Stimulated activated CD8-positive, alpha-beta memory T cell treated with anti-CD3 and anti-CD28 coated beads, Interleukin-7, amount 100 ng/mL, for 48 hours (primary cell): ENCODE data around the gene L3MBTL4.

Experiments
- DNase-seq, 2 donors: peaks; one replicate each; pipeline ENCODE4 v3.0.0-alpha.2; 2020; ENCODE audit warnings: low read depth in 1 of 2; ENCODE audit errors: extremely low read depth in 1 of 2

The L3MBTL4 gene

DNA sequence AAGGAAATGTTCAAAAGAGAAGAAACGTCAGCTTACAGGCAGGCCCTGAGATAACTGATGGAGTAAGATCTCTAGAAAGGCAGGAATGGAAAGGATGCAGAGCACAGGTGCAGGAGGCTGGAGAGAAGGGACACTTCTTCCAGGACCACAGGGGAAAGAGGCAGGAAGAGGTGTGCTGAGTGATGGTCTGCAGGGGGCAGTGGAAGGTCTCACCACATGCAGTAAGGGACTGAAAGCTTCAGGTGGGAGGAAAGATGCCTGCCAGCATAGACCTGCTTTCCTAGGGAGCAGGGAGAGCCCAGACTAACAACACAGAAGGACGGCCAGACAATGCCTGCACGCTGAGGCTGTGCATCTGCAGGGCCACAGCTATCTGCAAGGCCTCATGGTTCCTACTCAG, 156.8 kb downstream of the L3MBTL4 start:
- no peak for DNase-seq

DNA sequence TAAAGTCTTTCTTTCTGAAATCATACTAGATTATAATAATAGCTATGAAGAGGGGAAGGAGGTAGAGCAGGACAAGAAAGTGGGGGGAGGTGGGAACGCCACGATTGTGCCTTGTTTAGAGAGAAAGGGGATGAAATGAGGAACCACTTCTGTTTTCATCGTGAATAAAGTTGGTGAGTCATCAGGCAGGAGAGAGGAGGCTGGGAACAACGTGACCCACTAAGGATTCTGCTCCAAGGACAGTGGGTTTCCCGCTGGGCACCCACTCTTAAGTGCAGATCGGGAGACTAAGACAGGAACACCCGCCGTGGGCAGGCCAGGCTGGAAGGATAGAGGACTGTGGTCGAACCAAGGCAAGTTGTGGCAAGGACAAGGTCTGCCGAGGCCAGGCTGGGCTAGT, 158.2 kb downstream of the L3MBTL4 start:
- DNase-seq, result no peak

GRCh38 chr18:6255886-6256285, 158.8 kb downstream of the L3MBTL4 start:
- no peak for DNase-seq

DNA sequence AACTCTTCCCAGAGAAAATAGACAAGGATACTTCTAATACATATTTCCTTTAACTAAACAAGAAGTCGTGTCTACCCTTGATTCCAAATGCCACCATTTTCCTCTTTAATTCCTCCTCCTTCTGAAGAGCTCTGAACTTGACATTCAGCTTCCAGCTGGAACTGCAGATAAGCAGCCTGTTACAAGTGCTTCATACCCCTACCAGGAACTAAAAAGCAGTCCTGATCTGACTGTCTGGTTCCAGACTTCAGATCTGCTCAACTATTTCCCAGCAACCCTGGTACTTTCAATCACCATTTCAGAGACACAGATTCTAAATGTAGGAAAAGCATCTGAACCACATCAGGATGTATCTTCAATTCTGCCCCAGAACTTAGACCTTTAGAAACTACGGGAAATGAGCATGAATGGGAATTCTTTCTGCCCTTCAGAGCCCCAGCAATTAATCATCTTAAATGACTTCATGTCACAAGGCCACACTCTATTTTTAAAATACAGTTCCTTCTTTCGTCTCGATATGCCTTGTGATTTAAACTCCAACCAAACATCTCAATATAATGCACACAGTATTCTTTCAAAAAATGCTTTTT, 159.5 kb downstream of the L3MBTL4 start:
- no peak for DNase-seq

DNA sequence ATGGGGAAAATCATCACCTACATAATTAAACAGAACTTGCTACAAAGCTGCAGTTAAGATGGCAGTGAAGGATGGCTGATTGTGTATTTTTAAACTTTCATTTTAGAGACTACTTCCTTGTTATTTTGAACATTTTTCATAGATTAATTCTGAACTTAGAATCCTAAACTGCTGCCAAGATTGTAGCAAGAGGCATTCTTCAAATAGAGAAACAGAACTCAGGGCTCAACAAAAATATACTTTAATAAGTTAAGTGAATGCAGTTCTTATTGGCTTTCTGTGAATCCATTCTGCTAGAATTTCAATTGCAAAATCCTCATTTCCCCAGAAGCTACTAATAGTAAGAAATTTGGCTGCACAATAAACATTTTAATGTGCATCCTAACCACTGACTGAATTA, 160.3 kb downstream of the L3MBTL4 start:
- no peak for DNase-seq

DNA sequence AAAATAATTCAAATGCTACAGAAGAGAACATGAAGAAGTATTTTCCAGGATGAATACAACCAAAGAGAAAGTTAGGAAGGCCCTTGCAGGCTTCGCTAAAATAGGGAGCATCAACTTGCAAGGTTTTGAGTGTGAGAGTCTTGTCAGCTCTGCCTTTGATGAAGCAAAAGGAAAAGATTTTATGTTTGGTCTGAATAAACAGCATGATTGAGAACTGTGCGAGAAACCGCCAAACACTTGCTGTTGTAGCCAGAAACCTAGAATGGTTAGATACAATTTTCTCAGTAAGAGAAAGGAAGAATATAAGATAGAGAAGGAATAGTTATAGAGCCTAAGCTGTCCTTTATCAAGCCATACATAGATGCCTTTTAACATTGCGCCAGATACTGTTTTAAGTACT, 163.6 kb downstream of the L3MBTL4 start:
- no peak for DNase-seq

GRCh38 chr18:6249788-6250187, 164.9 kb downstream of the L3MBTL4 start:
- DNase-seq, result no peak

DNA sequence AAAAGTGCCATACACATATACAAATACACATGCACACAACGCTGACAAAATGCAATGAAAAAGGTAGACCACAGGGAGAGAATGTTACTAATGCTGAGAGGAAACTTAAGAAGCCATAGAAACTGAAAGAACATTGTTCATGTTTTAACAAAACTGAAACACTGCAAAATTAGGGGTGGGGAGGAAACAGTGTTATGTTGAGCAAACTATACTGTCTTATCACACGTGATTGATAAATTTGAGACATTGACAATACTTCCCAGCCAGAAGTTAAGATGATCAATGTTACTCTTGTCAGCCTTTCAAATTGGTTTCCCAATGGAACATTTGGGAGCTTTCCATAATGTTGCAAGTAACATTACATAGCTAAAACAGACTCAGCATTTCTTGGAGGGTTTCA, 165.5 kb downstream of the L3MBTL4 start:
- DNase-seq, result no peak

DNA sequence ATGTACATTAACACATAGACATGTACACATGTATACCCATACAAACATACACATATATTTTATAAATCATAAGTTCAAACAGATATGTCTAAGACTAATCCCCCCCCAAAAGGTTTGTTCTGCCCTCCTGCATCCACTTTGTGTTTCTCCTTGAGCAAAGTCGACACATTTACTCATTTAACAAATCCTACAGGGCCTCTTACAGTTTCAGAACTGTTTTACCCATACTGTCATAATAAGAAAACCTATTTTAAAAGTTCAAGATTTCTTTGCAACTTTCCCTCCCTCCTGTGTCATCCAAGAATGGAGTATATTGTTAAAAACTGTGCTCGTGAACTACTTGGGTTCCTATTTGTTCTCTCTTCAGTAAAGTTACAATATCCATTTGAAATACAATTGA, 166.7 kb downstream of the L3MBTL4 start:
- DNase-seq, result no peak

GRCh38 chr18:6242004-6242403, 172.7 kb downstream of the L3MBTL4 start:
- DNase-seq, result no peak

DNA sequence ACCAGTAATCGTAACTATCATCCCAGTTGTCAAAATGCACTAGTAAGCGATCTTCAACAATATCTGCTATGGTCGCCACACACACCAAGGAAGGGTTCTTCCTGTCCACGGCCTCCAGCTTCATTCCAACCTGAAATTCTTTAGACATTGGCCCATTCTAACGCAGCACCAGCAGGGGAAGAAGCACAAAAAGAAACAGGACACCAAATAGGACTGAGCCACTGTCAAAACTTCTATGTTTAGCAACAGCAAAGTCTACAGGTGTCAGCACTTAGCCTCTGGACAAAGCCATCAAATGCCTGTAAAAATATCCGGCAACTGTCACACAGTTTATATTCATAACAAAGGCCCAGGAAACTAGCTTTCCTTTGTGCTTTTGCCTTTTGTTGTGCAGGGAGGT, 175.0 kb downstream of the L3MBTL4 start:
- no peak for DNase-seq

DNA sequence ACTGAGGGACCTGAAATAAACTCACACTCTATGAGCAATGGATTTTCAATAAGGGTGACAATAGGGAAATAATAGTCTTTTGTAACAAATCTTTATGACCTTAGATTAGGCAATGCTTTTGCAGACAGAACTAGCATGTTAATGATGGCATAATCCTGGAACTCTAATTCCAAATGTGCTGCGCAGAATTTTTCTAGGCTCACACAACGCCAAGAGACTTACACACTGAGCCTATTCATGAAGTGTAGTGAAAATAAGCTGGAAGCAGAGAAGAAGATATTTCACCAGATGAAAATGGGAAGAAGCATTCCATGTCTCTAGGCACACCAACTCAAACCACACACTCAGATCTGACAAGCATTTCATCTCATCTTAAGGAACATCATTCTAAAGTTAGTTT, 178.5 kb downstream of the L3MBTL4 start:
- DNase-seq, result no peak

DNA sequence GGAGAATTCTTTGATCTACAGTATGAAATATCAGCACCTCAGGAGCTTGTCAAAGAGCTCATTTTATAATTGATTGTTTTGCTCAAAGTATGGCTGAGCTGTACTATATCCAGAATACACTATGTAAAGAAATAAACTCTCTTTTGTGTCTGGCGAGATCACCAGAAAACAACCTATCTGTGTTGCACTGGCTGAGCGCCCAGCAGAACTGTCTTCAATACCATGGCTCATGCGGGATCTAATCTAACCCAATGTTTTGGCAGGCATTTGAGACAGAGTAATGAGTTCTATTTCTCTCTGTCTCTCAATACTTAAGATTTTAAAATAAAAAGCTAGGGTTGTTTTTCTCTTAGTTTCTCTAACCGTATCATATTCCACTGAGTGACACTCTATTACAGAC, 192.4 kb downstream of the L3MBTL4 start:
- DNase-seq, result no peak

- DNase-seq, result no peak
Measured at GRCh38 chr18:6221602-6222014, 193.1 kb downstream of the L3MBTL4 start.

DNA sequence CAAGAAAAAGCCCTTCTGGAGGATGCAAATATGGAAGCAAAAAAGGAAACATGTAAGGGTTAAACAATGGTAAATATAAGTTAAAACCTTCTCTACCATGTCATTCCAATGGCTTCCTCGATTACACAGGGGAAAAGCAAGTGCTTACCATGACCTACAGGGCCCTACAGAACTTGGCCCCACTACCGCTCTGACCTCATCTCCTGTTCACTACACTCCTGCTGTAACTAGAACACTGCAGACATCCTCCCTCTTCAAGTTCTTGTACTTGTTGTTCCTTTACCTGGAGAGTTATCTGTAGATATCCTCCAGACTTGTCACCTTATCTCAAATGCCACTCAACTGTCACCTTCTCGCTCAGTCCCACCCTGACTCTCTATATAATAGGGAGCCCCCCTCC, 194.6 kb downstream of the L3MBTL4 start:
- no peak for DNase-seq

DNA sequence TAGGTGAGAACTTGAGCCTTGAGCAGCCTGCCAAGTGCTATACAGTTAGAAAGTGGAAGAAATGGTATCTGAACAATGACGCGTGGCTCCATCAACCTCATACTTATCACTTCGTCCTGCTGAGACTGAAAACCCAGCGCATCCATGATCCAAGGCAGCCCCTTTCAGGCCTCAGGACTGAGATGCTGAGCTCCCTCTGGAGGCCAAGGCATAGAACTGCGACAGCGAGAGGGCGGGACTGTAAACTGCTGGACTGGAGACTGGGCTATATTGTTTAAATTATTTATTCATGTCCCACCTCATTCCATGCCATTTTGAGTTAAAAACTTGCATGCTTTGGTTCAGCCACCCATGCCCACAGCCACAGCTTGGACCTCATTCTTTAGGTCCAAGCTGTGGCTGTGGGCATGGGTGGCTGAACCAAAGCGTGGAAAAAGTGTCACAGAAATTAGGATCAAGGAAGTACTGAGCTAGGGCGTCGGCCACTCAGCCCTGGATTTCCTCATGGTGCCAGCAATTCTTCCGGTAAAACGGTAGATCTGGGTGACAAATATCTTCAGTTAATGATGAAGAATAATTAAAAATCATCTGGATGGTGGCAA, 195.5 kb downstream of the L3MBTL4 start:
- no peak for DNase-seq

DNA sequence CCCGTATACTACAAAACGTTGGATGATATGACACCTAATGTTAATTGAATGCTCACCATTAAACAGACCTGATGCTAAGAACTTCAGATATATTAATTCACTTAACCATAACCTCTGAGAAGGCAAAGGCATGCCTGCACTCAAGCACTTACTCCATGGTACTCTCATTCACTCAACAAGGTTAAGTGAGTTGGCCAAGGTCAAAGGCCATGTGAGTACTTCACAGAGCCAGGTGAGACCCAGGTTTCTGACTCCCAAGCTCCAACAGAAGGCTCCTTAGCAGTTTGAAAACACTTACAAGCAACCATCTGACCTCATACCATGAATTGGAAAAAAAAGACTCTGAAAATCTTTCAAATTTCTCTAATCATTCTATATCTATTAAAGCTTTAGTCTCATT, 198.8 kb downstream of the L3MBTL4 start:
- DNase-seq, result no peak

DNA sequence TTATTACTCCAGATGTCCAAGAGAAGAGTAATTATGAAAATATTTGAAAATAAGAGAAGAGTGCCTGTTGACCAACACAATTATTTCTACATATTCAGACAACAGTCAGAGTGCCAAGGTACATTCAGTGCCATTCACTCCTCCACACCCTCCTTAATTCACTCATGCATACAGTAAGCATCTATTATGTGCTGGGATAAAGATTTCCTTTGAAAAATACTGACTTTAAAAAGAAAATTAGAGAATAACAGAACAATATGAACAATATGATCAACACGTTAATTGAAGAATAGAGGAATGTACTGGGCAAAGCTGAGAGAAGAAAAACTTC, 203.6 kb downstream of the L3MBTL4 start:
- DNase-seq, result no peak

- no peak for DNase-seq
Measured at GRCh38 chr18:6210349-6211173, 204.2 kb downstream of the L3MBTL4 start.

DNA sequence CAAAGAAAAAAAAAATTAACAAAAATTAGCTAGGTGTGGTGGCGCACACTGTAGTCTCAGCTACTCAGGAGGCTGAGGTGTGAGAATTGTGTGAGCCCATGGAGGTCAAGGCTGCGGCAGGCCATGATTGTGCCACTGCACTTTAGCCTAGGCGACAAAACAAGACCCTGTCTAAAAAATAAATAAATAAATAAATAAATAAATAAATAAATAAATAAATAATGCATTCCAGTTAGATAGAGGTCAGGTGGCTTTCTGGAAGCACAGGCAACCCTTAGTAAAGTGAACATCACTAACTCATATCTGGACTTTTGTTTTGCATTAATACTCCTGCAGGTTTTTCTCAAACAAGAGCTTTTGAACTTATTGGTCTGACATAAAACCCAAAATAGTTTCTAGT, 206.8 kb downstream of the L3MBTL4 start:
- no peak for DNase-seq

DNA sequence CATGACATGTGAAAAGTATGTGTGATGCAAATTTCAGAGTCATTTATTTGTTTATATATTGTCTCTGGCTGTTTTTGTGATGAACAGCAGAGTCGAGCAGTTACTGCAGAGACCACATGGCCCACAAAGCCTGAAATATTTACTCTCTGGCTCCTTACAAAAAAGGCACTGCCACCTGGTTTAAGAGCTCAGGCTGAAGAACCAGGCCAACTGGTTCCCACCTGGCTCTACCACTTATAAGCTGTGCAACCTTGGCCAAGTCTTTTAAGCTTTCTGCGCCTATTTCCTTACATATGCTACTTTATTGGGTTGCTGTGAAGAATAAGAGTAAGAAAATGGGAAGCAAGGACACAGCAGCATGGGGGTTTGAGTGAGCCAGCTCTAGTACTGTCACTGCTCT, 207.6 kb downstream of the L3MBTL4 start:
- no peak for DNase-seq

DNA sequence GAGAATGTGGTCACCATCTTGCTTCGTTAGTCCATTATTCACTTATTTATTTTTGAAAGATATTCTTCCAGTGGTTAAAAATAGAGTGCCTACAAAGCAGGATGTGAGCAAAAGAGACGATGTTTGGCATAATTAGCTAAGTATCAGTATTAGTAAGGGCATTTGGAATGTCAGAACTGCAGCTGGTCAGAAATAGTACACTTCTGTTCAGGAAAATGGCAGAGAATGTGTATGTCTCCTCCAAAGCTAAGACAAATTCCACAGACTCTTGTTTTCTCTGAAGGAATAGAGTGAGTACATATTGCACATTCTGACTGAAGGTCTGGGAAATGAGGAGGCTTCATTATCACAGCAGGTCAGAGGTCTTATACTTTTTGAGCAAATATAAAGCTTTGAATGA, 209.0 kb downstream of the L3MBTL4 start:
- no peak for DNase-seq
